ENCODE data around the gene SYTL5. TPM values are rescaled to one million over a fixed set of nuclear protein-coding genes. Genes with fewer than 3 reads are reported as not detected.

SYTL5 gene
- total RNA-seq, 1 donor from 2014 or later: 0.46 TPM

DNA sequence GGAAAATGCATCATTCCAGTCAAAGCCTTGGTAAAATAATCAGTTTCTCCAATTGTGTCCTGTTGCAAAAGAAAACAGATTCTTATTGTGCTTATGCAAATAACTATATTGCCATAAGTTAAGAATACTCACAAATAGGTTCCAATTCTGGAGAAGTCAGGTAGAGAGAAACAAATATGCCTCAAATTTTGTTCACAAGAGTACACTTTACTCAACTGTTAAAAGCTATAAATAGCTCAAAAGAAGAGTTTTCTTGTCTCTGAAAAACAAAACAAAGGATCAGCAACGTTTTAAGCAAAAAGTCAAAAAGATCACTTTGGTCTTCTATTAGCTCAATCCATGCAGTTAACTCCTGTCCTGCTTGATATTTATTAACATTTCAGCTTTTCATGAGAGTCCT lies 21.9 kb downstream of the SYTL5 start:
- intact Hi-C loops (cut with DNase I): no loop called here
- H3K9me3 ChIP-seq: no peaks in the 10 kb centered on the region
- DNase-seq (no peak), ATAC-seq (no peak)
- TF ChIP-seq, protein P1, sequence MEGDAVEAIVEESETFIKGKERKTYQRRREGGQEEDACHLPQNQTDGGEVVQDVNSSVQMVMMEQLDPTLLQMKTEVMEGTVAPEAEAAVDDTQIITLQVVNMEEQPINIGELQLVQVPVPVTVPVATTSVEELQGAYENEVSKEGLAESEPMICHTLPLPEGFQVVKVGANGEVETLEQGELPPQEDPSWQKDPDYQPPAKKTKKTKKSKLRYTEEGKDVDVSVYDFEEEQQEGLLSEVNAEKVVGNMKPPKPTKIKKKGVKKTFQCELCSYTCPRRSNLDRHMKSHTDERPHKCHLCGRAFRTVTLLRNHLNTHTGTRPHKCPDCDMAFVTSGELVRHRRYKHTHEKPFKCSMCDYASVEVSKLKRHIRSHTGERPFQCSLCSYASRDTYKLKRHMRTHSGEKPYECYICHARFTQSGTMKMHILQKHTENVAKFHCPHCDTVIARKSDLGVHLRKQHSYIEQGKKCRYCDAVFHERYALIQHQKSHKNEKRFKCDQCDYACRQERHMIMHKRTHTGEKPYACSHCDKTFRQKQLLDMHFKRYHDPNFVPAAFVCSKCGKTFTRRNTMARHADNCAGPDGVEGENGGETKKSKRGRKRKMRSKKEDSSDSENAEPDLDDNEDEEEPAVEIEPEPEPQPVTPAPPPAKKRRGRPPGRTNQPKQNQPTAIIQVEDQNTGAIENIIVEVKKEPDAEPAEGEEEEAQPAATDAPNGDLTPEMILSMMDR (IDR thresholded peaks at IDR 0.05): no peak
- no peak overlapping the region for H3K4me3 ChIP-seq
- H3K27me3 ChIP-seq: no peaks in the 10 kb centered on the region
- no peaks in the 10 kb centered on the region for H3K4me1 ChIP-seq
- H3K27ac ChIP-seq: no peak overlapping the region
- H3K36me3 ChIP-seq: no peaks in the 10 kb centered on the region

DNA sequence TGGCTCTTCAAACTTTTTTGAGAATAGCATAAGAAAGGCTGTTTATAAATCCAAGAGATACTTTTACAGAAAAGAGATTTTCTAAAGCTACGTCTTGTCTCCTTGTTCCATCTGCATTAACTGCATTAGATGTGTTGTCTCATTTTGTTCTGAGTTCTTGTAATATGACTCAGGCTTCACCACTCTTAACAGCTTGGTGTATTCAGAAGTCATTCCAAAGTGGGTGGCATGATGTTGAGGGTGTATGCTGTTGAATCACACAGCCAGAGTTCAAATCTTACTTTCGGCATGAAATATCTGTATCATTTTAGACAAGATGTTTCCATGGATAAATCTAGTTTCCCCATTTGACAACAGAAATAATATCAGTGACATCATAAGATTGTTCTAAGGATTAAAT lies 30.1 kb downstream of the SYTL5 start:
- Histone ChIP-seq H3K27me3 (no peaks in the 10 kb centered on the region), H3K4me1 (no peaks in the 10 kb centered on the region), H3K4me3 (no peak overlapping the region), H3K9me3 (no peaks in the 10 kb centered on the region), H3K36me3 (no peaks in the 10 kb centered on the region), H3K27ac (no peak overlapping the region)
- TF ChIP-seq, protein P1 (IDR thresholded peaks at IDR 0.05): no peak
- ATAC-seq (no peak), DNase-seq (no peak)
- intact Hi-C loops (cut with DNase I): no loop called here

DNA sequence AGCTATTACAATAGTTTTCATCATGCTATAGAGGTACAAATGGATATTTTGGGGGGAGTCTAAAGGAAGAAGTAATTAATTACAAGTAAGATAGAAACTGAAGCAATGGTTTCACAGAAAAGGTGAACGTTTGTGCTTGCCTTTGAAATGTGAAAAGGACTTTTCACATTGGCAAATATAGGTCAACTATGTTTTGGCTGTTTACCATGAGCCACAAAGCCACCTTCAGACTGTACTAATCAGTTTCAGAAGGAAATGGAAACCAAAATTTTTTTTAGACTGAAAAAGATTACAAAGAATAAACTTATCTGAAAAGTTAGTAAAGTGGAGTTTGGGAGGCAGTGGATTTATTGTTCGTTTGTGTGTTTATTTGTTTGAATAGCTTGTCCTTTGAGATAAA lies 32.1 kb downstream of the SYTL5 start:
- no peaks in the 10 kb centered on the region for H3K36me3 ChIP-seq
- TF ChIP-seq, protein P1 (IDR thresholded peaks at IDR 0.05): no peak
- ATAC-seq (no peak), DNase-seq (no peak)
- intact Hi-C loops (cut with DNase I): no loop called here
- no peaks in the 10 kb centered on the region for H3K9me3 ChIP-seq
- H3K4me3 ChIP-seq: no peak overlapping the region
- H3K4me1 ChIP-seq: no peaks in the 10 kb centered on the region
- no peak overlapping the region for H3K27ac ChIP-seq
- no peaks in the 10 kb centered on the region for H3K27me3 ChIP-seq

DNA sequence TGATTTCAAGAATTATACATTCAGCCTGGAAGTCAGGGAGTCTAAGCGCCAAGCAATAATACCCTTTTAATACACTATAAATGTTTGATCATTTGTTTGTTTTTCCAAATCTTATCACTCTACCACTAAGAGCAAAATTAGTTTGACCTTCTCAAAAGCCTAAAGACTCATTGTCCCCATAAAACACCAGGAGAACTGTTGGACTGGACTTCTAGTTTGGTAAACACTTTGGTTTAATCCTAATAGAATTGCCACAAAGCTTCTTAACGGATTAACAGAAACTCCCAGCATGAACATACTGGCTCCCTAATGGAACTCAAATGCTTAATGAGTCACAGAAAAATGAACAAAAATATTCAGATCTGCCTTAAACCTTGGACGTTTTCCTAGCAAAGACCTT lies 34.9 kb downstream of the SYTL5 start:
- H3K27ac ChIP-seq: no peak overlapping the region
- H3K4me3 ChIP-seq: no peak overlapping the region
- no peaks in the 10 kb centered on the region for H3K36me3 ChIP-seq
- no peak for ATAC-seq
- intact Hi-C loops (cut with DNase I): no loop called here
- TF ChIP-seq, protein P1 (IDR thresholded peaks at IDR 0.05): no peak
- H3K4me1 ChIP-seq: peaks cover 4% of the 10 kb centered on the region
- DNase-seq: no peak
- H3K27me3 ChIP-seq: no peaks in the 10 kb centered on the region
- no peaks in the 10 kb centered on the region for H3K9me3 ChIP-seq

DNA sequence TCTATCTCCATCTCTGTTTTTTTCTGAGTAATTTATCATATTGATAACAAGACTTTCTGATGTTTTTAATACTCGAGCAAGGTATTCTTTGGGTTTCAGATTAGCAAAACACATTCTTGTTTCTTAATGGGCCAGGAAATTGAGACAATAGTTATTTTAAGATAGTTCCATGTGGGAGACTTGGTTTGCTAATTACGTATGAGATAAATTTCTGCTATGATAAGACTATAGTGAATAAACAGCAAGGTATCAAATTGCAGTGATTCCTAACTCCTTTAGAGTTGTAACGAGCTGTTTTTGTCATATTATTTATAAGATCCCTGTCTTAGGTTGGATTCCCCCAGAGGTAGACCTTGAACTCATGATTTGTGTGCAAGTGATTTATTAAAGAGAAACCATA lies 38.3 kb downstream of the SYTL5 start:
- Histone ChIP-seq H3K9me3 (no peaks in the 10 kb centered on the region), H3K27ac (no peak overlapping the region), H3K36me3 (no peaks in the 10 kb centered on the region), H3K4me3 (no peak overlapping the region), H3K27me3 (no peaks in the 10 kb centered on the region), H3K4me1 (peaks cover 4% of the 10 kb centered on the region)
- TF ChIP-seq, protein P1 (IDR thresholded peaks at IDR 0.05): no peak
- intact Hi-C loops (cut with DNase I): no loop called here
- ATAC-seq (no peak), DNase-seq (no peak)

DNA sequence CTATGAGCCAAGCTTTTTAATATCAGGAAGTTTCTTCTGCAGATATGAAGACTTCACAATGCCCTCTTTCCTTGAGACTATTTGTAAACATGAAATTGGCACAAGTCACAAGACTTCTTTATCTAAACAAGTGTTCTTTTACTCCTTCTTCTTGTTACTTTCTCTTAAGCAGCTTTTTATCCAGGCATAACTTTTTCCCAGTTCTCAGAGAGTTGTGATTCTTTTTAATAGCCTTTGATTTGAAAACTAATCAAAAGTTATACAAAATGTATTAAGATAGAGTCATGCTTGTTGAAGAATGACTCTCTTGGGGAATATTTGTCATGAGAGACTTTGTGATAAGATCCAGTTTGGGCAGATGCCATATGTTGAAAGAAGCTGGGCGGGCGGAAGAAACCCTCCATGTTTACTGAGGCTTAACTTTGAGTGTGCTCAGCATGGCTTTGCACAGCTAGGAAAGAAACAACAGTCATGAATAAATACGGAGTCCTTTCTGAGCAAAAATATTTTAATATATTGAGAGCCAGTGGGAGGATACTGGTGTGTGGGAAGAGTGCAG lies 39.3 kb downstream of the SYTL5 start:
- TF ChIP-seq, protein P1 (IDR thresholded peaks at IDR 0.05): no peak
- no peaks in the 10 kb centered on the region for H3K27me3 ChIP-seq
- no peak for DNase-seq
- no peak overlapping the region for H3K4me3 ChIP-seq
- no peaks in the 10 kb centered on the region for H3K9me3 ChIP-seq
- H3K27ac ChIP-seq: peak overlapping the region; percentile 17
- no peaks in the 10 kb centered on the region for H3K36me3 ChIP-seq
- peak; percentile 40 for ATAC-seq
- intact Hi-C loops (cut with DNase I): no loop called here
- H3K4me1 ChIP-seq: peaks cover 4% of the 10 kb centered on the region

Measured in upper lobe of right lung (tissue), 1 donor.